Left ventricle myocardium inferior (tissue), 1 donor: ENCODE results near the gene PCDH8. TPM values are rescaled to one million over a fixed set of nuclear protein-coding genes. Genes with fewer than 3 reads are reported as not detected.

Experiments
- DNase-seq: peaks from one replicate; pipeline ENCODE4 v3.0.0-alpha.2; 2020
- H3K27ac ChIP-seq: fragments of 200-600 bp; replicated peaks from 2 replicates; pipeline ENCODE4 v1.8.0; 2021
- H3K27me3 ChIP-seq: fragments of 200-600 bp; 2 replicates; pipeline ENCODE4 v1.8.0; 2021; ENCODE audit warnings: low read depth
- H3K36me3 ChIP-seq: fragments of 200-600 bp; 2 replicates; pipeline ENCODE4 v1.8.0; 2021
- H3K4me1 ChIP-seq: fragments of 200-600 bp; 2 replicates; pipeline ENCODE4 v1.8.0; 2021
- H3K4me3 ChIP-seq: fragments of 200-600 bp; 2 replicates; pipeline ENCODE4 v1.8.0; 2021; ENCODE audit warnings: mild to moderate bottlenecking, moderate library complexity
- H3K9me3 ChIP-seq: fragments of 200-600 bp; replicated peaks from 2 replicates; pipeline ENCODE4 v1.8.0; 2021
- intact Hi-C: fragments of 100-400 bp; cut with micrococcal nuclease; formaldehyde crosslinking; loops from one replicate; pipeline ENCODE4 v1.11.0; 2022
- total RNA-seq: library from RNA; stranded (reverse); fragmentation: NEBNext Ultra II Directional; extraction: Animal tissue kit (Norgen Biotek cat#: 25700); gene quantifications from one replicate; pipeline ENCODE4 v1.2.1, GENCODE V29; 2021
- TF ChIP-seq, protein P1 (sequence below): fragments of 200-600 bp; IDR thresholded peaks from 2 replicates; pipeline ENCODE4 v1.8.0; 2021; ENCODE audit warnings: antibody characterized with exemption, mild to moderate bottlenecking, borderline replicate concordance
- donor health status: DM: no; HTN: yes; CAD: no; lungs with severe emphysema.

PCDH8 gene
- total RNA-seq, 1 donor from 2014 or later: not detected

DNA sequence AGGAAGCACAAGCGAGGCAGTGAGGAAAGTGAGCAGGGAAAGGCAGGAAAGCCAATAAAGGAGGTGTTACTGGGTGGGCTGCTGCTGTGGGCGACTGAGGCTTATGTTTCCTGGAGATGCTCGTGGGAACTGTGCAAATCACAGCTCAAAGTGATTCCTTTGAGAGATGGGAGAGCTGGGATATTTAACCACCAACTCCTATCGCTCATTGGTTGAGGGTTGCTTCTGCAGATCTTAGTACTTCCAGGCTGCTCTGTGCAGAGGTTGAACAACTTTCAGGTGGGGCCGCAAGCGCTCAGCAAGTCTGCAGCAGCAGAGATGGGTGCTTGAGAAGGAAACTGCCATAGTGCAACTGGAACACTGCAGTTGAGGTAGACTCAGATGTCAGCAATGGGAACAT, 8.4 kb downstream of the PCDH8 start:
- no peaks in the 10 kb centered on the region for H3K36me3 ChIP-seq
- no peak overlapping the region for H3K4me3 ChIP-seq
- no peak for DNase-seq
- TF ChIP-seq, protein P1, sequence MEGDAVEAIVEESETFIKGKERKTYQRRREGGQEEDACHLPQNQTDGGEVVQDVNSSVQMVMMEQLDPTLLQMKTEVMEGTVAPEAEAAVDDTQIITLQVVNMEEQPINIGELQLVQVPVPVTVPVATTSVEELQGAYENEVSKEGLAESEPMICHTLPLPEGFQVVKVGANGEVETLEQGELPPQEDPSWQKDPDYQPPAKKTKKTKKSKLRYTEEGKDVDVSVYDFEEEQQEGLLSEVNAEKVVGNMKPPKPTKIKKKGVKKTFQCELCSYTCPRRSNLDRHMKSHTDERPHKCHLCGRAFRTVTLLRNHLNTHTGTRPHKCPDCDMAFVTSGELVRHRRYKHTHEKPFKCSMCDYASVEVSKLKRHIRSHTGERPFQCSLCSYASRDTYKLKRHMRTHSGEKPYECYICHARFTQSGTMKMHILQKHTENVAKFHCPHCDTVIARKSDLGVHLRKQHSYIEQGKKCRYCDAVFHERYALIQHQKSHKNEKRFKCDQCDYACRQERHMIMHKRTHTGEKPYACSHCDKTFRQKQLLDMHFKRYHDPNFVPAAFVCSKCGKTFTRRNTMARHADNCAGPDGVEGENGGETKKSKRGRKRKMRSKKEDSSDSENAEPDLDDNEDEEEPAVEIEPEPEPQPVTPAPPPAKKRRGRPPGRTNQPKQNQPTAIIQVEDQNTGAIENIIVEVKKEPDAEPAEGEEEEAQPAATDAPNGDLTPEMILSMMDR: no peak
- intact Hi-C loops: no loop called here
- H3K9me3 ChIP-seq: no peaks in the 10 kb centered on the region
- peaks cover 99% of the 10 kb centered on the region for H3K27me3 ChIP-seq
- H3K4me1 ChIP-seq: no peaks in the 10 kb centered on the region
- H3K27ac ChIP-seq: no peak overlapping the region

DNA sequence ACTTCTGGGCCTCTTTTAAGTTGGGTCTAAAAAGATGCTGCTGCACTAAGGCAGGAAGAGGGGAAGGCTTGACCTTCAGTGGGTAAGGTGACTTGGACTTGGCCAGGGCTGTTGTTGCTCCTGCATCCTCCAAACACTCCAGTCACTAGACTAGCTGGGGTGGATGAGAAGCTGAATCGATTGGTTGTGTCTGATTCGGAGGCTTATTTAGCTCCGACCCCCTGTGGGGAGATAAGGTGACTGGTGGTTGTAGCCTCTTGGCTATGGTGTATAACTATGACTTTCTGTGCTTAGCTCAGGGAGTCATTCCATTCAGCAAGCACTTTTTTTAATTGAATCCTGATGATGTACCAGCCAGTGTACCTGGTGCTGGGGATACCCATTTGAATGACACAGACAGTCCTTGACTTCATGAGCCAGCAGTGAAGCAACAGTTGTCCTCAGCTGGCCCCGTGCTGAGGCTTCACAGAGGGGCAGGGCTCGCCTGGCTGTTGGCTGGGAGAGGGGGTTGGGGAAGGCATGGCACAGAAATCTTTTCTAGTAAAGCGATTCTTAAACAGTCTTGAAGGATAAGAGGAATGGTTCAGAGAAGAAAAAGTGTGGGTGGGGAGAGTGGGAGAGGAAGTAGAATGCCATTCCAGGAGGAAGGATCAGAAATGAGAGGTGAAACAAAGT, 9.9 kb downstream of the PCDH8 start:
- Histone ChIP-seq H3K4me3 (no peak overlapping the region), H3K4me1 (no peaks in the 10 kb centered on the region), H3K9me3 (no peaks in the 10 kb centered on the region), H3K36me3 (no peaks in the 10 kb centered on the region), H3K27ac (no peak overlapping the region), H3K27me3 (peaks cover 99% of the 10 kb centered on the region)
- TF ChIP-seq, protein P1: no peak
- no peak for DNase-seq
- intact Hi-C loops: no loop called here

DNA sequence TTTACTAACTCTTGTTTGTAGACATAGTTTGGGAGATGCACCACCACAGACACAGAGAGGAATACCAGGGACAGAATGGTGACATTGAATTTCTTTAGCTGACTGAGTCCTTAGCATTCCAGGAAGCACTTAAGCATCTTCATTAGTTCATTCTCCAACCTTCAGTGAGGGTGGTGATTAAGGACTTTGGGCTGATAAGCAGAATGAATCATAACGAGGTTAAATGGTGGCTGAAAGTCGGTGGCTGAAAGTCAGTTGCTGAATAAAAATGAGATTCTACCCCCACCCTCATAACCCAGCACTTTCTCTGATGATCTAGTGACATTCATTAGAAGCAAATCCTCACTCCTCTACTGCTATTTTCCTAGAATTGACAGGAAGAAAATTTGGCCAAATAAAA, 10.6 kb downstream of the PCDH8 start:
- peaks cover 97% of the 10 kb centered on the region for H3K27me3 ChIP-seq
- H3K4me1 ChIP-seq: no peaks in the 10 kb centered on the region

DNA sequence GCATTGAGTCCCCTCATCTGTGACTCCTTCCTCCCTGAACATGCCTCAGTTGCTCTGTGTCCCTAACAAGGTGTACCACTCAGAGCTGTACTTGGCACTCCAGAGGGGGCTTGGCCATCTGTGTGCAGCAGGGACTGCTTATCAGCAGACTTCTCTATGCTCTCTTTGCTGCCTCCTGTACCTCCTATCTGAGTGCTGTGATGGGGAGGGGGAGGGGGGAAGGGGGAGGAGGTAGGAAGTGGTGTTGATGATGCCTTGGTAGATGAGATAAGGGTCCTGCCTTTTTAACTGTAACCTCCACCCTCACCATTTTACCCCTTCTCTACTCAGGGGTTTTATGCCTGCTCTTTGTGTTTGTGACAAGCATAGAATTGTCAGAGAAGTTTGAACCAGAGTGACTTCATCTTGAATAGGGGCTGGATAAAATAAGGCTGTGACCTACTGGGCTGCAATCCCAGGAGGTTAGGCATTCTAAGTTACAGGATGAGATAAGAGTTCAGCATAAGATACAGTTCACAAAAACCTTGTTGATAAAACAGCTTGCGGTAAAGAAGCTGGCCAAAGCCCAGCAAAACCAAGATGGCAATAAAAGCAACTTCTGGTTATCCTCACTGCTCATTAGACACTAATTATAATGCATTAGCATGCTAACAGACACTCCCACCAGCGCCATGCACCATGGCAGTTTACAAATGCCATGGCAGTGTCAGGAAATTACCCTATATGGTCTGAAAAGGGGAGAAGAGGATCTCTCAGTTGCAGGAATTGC, 13.2 kb downstream of the PCDH8 start:
- Histone ChIP-seq H3K27me3 (peaks cover 82% of the 10 kb centered on the region), H3K27ac (no peak overlapping the region), H3K36me3 (no peaks in the 10 kb centered on the region), H3K9me3 (no peaks in the 10 kb centered on the region), H3K4me3 (no peak overlapping the region), H3K4me1 (no peaks in the 10 kb centered on the region)
- TF ChIP-seq, protein P1: no peak
- intact Hi-C loops: no loop called here
- DNase-seq: no peak

More for the DNA sequence above, 10.6 kb downstream of the PCDH8 start:
- no peaks in the 10 kb centered on the region for H3K9me3 ChIP-seq
- TF ChIP-seq, protein P1: no peak
- no peak for DNase-seq
- no peak overlapping the region for H3K4me3 ChIP-seq
- intact Hi-C loops: no loop called here
- H3K27ac ChIP-seq: no peak overlapping the region
- H3K36me3 ChIP-seq: no peaks in the 10 kb centered on the region

- Histone ChIP-seq H3K27me3 (peaks cover 75% of the 10 kb centered on the region), H3K27ac (no peak overlapping the region), H3K4me1 (no peaks in the 10 kb centered on the region), H3K36me3 (no peaks in the 10 kb centered on the region), H3K9me3 (no peaks in the 10 kb centered on the region), H3K4me3 (no peak overlapping the region)
- intact Hi-C loops: no loop called here
- TF ChIP-seq, protein P1: no peak
- no peak for DNase-seq
Measured at GRCh38 chr13:52833296-52833875, 15.1 kb downstream of the PCDH8 start.
